GM18526 (cell line): Measurements from ENCODE around the gene SEMA6B.

Experiments
- POLR2A ChIP-seq: IDR thresholded peaks from 3 replicates; pipeline ENCODE4 v1.6.1; 2011; ENCODE audit not compliant: insufficient read length; ENCODE audit errors: extremely low read depth

Gene SEMA6B

GRCh38 chr19:4559569-4559968, at the start of gene SEMA6B:
SEMA6B (minus strand) TSS chr19:4559684; CDS start chr19:4558457, 1,227 bp downstream.
- TF ChIP-seq POLR2A: no peak

DNA sequence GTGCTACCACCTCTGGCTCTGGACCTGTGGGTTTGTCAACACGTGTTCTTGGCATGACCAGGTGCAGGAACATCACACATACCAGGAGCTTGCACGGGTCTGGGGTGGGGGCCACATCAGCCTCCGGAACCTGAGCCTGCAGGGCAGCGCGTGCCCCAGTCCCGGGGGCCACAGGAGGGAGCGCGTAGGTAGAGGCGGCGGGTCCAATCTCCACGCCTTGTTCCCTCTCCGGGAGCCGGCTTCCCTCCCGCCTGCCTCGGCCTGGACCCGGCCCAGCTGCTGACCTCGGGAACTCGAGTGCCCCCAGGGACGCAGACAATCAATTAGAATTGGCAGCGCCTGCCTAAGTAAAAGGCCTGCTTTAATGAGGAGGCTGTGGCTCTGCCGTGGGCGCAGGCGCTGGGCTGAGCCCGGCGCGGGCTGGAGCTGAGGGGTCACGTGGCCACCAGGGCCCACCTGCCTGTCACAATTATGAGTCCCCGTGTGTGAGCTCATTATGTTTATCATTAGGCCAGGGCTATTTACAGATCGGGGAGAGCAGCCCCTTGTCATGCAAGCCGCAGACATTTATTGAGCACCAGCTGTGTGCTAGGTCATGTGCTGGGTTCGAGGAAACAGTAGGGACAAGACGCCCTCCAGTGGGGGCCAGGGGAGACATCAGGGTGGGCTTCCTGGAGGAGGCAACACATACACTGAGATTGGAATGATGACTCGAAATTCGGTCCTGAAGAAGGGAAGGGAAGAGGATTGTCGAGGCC, 47.6 kb upstream of the SEMA6B start:
- no peak for TF ChIP-seq POLR2A

GRCh38 chr19:4606181-4606580, 46.7 kb upstream of the SEMA6B start:
- TF ChIP-seq POLR2A: no peak

GRCh38 chr19:4604912-4605311, 45.4 kb upstream of the SEMA6B start:
- no peak for TF ChIP-seq POLR2A

DNA sequence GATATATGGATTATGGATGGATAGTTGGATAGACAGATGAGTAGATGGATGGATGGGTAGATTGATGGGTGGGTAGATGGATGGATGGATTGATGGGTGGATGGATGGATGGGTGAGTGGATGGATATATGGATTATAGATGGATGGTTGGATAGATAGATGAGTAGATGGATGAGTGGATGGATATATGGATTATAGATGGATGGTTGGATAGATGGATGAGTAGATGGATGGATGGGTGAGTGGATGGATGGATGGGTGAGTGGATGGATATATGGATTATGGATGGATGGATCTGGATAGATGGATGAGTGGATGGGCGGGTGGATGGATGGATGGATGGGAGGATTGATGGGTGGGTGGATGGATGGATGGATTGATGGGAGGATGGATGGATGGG, 43.4 kb upstream of the SEMA6B start:
- no peak for TF ChIP-seq POLR2A

GRCh38 chr19:4602173-4602788, 42.8 kb upstream of the SEMA6B start:
- TF ChIP-seq POLR2A: no peak

GRCh38 chr19:4600893-4601292, 41.4 kb upstream of the SEMA6B start:
- TF ChIP-seq POLR2A: no peak

- no peak for TF ChIP-seq POLR2A
Observed at GRCh38 chr19:4600082-4600481, 40.6 kb upstream of the SEMA6B start.

DNA sequence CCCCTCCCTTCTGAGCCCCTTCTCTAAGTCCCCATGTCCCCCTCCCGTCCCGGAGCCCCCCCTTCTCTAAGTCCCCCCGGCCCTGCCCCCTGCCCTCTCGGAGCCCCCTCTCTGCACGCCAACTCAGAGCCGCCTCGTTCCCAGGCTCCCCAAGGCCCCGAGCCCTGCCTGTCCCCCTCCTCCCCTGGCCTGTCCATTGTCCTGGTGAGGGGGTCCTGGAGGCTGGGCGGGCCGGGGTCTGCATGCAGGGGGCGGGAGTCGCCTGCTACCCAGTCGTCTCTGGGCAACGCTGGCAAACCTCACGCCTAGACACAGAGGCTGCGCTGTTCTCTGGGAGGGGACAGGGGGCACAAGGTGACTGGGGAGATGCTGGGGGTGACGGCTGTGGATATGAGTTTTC, 39.2 kb upstream of the SEMA6B start:
- no peak for TF ChIP-seq POLR2A

DNA sequence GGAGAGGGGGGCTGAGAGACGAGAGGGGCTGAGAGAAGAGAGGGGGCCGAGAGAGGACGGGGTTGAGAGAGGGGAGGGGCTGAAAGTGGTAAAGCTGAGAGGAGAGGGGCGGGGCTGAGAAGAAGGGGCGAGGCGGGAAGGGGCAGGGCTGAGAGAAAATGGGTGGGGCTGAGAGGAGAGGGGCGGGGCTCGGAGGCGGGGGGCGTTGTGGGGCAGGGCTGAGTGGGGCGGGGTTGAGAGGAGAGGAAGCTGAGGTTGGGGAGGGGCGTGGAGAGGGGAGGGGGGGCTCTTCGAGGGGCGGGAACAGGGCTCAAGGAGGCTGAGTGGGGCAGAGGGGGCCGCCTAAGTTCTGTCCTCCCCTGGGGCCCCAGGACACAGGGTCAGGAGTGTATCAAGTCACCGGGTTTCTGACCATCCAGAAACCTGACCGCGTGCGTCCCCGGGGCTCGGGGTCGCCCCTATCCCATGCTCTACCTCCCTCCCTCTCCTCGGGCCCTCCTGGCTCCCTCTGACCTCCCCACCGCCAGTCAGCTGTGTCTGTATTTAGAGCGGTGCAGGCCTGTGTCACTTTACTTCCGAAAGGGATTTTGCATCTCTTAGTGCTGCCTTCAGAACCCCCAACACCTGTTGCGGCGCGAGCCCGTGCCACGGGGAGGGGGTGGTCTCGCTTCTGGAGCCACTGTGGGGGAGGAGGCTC, 38.6 kb upstream of the SEMA6B start:
- TF ChIP-seq POLR2A: no peak

- TF ChIP-seq POLR2A: no peak
Observed at GRCh38 chr19:4597278-4597974, 37.9 kb upstream of the SEMA6B start.

GRCh38 chr19:4596033-4596904, 36.8 kb upstream of the SEMA6B start:
- TF ChIP-seq POLR2A: no peak

DNA sequence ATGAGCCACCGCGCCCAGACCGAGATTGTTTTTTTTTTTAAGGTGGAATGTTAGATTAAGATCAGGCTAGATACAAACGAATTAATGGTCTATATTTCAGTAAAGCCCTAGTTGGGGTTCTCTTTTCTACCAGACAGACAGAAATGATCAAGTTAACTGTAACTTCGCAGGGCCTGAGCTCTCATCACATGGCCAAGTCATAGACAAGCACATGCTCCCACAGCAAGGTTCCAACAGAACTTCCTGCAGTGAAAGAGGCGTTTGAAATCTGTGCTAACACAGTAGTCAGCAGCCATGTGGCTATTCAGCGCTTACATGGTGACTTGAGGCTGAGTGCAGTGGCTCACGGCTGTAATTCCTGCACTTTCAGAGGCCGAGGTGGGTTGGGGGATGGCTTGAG, 34.7 kb upstream of the SEMA6B start:
- no peak for TF ChIP-seq POLR2A

DNA sequence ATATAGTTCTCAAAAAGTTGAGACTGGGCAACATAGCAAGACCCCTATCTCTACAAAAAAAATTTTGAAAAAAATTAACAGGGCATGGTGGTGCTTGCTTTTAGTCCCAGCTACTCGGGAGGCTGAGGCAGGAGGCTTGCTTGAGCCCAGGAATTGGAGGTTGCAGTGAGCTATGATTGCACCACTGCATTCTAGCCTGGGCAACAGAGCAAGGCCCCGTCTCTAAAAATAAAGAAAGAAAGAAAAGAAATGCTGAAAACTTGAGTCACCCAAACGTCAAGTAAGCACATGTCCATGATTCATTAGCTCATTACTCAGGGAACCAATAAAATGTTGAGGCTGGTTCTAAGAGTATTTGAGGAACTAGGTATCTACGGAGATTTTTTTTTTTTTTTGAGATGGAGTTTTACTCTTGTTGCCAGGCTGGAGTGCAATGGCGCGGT, 33.9 kb upstream of the SEMA6B start:
- no peak for TF ChIP-seq POLR2A

DNA sequence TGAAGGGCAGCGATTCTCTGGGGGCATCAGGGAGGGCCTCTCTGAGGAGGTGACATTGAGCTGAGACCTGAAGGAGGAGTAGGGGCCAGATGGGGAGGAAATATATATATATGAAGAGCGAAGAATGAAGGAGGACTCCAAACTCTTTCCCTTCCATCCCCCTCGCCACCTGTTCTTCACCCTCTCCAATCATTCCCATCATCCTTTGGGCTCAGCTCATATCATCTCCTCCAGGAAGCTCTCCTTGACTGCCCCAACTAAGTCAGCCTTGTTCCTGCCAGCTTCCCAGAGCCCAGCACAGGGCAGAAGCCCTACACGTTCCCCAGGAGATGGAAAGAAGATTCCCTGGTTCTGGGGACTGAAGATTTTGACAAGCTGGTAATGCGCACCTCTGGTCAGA, 33.0 kb upstream of the SEMA6B start:
- TF ChIP-seq POLR2A: no peak
